Stimulated activated CD4-positive, alpha-beta T cell treated with anti-CD3 and anti-CD28 coated beads, Interleukin-15, amount 100 ng/mL, for 24 hours (primary cell): ENCODE measurements around the gene PDE11A.

ENCODE experiments used
- DNase-seq: peaks from one replicate; pipeline ENCODE4 v3.0.0-alpha.2; 2020

Gene PDE11A

GRCh38 chr2:177616731-177617130, 455.8 kb downstream of the PDE11A start:
- DNase-seq, result no peak

GRCh38 chr2:177616066-177616465, 456.5 kb downstream of the PDE11A start:
- no peak for DNase-seq

- DNase-seq, result no peak
These were observed 459.9 kb downstream of the PDE11A start for GRCh38 chr2:177612659-177613058.

GRCh38 chr2:177611310-177611886, 461.2 kb downstream of the PDE11A start:
- DNase-seq, result no peak

- no peak for DNase-seq
These were observed 461.8 kb downstream of the PDE11A start for GRCh38 chr2:177610813-177611212.

- no peak for DNase-seq
These were observed 465.9 kb downstream of the PDE11A start for GRCh38 chr2:177606636-177607035.

GRCh38 chr2:177604271-177605065, 468.1 kb downstream of the PDE11A start:
- DNase-seq, result no peak

- DNase-seq, result no peak
These were observed 468.8 kb downstream of the PDE11A start for GRCh38 chr2:177603768-177604167.

GRCh38 chr2:177603181-177603580, 469.4 kb downstream of the PDE11A start:
- no peak for DNase-seq

- DNase-seq, result no peak
These were observed 469.9 kb downstream of the PDE11A start for GRCh38 chr2:177602611-177603164.

GRCh38 chr2:177600917-177601316, 471.7 kb downstream of the PDE11A start:
- no peak for DNase-seq

- no peak for DNase-seq
These were observed 472.6 kb downstream of the PDE11A start for GRCh38 chr2:177599956-177600355.

GRCh38 chr2:177599139-177599688, 473.4 kb downstream of the PDE11A start:
- DNase-seq, result no peak

- no peak for DNase-seq
These were observed 474.0 kb downstream of the PDE11A start for GRCh38 chr2:177598326-177599138.

- DNase-seq, result no peak
These were observed 474.8 kb downstream of the PDE11A start for GRCh38 chr2:177597759-177598158.

GRCh38 chr2:177596866-177597265, 475.7 kb downstream of the PDE11A start:
- no peak for DNase-seq

GRCh38 chr2:177595126-177595845, 477.3 kb downstream of the PDE11A start:
- no peak for DNase-seq

GRCh38 chr2:177593402-177593801, 479.2 kb downstream of the PDE11A start:
- DNase-seq, result no peak

GRCh38 chr2:177592945-177593344, 479.6 kb downstream of the PDE11A start:
- DNase-seq, result no peak

- DNase-seq, result no peak
These were observed 480.2 kb downstream of the PDE11A start for GRCh38 chr2:177592397-177592796.

GRCh38 chr2:177589186-177589585, 483.4 kb downstream of the PDE11A start:
- no peak for DNase-seq

- DNase-seq, result no peak
These were observed 483.9 kb downstream of the PDE11A start for GRCh38 chr2:177588671-177589070.
